DND-41 (cell line): Measurements from ENCODE around the gene DACH2.

ENCODE experiments used
- ATAC-seq: fragments of 200-7000 bp; cut with Tn5 transposase; 3 replicates; pipeline ENCODE4 v1.9.1; 2021; ENCODE audit warnings: low read depth; ENCODE audit not compliant: insufficient read depth
- DNase-seq: peaks from one replicate; pipeline ENCODE4 v3.0.0-alpha.2; 2020
- H2AFZ ChIP-seq: 2 replicates; pipeline ENCODE4 v1.6.0; 2012; ENCODE audit warnings: low read depth, low read length
- H3K27ac ChIP-seq: 2 replicates; pipeline ENCODE4 v1.5.1; 2012; ENCODE audit warnings: low read length, inconsistent platforms
- H3K27me3 ChIP-seq: fragments of 200-600 bp; sonication (generic); 2 replicates; pipeline ENCODE4 v1.6.0; 2012; ENCODE audit warnings: low read length, mild to moderate bottlenecking, inconsistent platforms; ENCODE audit not compliant: insufficient read depth, poor library complexity
- H3K36me3 ChIP-seq: 2 replicates; pipeline ENCODE4 v1.5.1; 2012; ENCODE audit warnings: low read length, inconsistent platforms; ENCODE audit not compliant: insufficient read depth
- H3K4me1 ChIP-seq: 2 replicates; pipeline ENCODE4 v1.5.1; 2012; ENCODE audit warnings: mild to moderate bottlenecking, low read length; ENCODE audit not compliant: insufficient read depth
- H3K4me2 ChIP-seq: 2 replicates; pipeline ENCODE4 v1.6.0; 2012; ENCODE audit warnings: mild to moderate bottlenecking, moderate library complexity, low read length, inconsistent platforms; ENCODE audit not compliant: insufficient read depth
- H3K4me3 ChIP-seq, 2 experiments: fragments of 200-600 bp in 1 of 2; shearing (Covaris generic) in 1 of 2; 2 replicates each; pipeline ENCODE4 v1.5.1; 2012 to 2016; ENCODE audit warnings: inconsistent platforms in 2 of 2, low read length in 2 of 2, mild to moderate bottlenecking in 2 of 2, low read depth in 1 of 2, moderate library complexity in 1 of 2
- H3K79me2 ChIP-seq: 2 replicates; pipeline ENCODE4 v1.6.0; 2012; ENCODE audit warnings: low read length, inconsistent platforms; ENCODE audit not compliant: insufficient read depth
- H3K9ac ChIP-seq: 2 replicates; pipeline ENCODE4 v1.6.0; 2012; ENCODE audit warnings: low read depth, mild to moderate bottlenecking, inconsistent platforms, low read length, moderate library complexity
- H3K9me3 ChIP-seq: 2 replicates; pipeline ENCODE4 v1.5.1; 2012; ENCODE audit warnings: low read length, moderate library complexity, mild to moderate bottlenecking, inconsistent platforms; ENCODE audit not compliant: insufficient read depth, severe bottlenecking
- H4K20me1 ChIP-seq: 2 replicates; pipeline ENCODE4 v1.6.0; 2012; ENCODE audit warnings: low read length; ENCODE audit not compliant: insufficient read depth
- CTCF ChIP-seq: IDR thresholded peaks from 2 replicates; pipeline ENCODE4 v1.5.1; 2012; ENCODE audit warnings: borderline replicate concordance, low read length, moderate library complexity, mild to moderate bottlenecking; ENCODE audit not compliant: poor library complexity, severe bottlenecking; ENCODE audit errors: extremely low read depth
- EZH2 ChIP-seq: IDR thresholded peaks from 3 replicates; pipeline ENCODE4 v1.6.1; 2012; ENCODE audit warnings: borderline replicate concordance, low read depth, mild to moderate bottlenecking, moderate library complexity, low read length, inconsistent platforms; ENCODE audit not compliant: severe bottlenecking

The DACH2 gene

GRCh38 chrX:86215260-86215659 is 67.0 kb downstream of the DACH2 start:
- Histone ChIP-seq H3K4me3 (no peak overlapping the region), H4K20me1 (no peaks in the 10 kb centered on the region), H3K36me3 (no peaks in the 10 kb centered on the region), H3K27me3 (no peaks in the 10 kb centered on the region), H3K9ac (no peak overlapping the region), H2AFZ (no peak overlapping the region), H3K79me2 (no peaks in the 10 kb centered on the region), H3K9me3 (no peaks in the 10 kb centered on the region), H3K4me2 (no peak overlapping the region), H3K4me1 (no peaks in the 10 kb centered on the region), H3K27ac (no peak overlapping the region)
- DNase-seq (no peak), ATAC-seq (no peak)
- TF ChIP-seq CTCF (no peak), EZH2 (no peak)

DNA sequence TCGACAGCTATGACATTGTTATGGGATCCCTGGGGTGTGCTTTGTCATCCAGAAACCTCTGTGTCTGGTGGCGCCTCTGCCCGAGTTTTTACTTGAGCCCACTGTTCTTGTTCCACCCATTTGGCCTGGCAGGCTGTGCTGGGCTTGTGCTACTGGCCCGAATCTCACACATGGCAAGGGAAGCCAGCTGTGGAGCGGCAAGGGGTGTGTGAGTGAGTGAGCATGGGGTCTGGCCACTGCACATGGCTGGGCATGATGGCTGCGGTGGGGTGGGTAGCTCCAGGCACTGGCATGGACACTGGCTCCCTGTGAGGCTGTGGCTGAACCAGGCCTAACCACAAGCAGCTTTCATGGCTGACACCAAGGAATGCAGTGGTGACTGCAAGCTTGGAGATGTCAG is 89.2 kb downstream of the DACH2 start:
- DNase-seq: no peak
- no peak overlapping the region for H2AFZ ChIP-seq

DNA sequence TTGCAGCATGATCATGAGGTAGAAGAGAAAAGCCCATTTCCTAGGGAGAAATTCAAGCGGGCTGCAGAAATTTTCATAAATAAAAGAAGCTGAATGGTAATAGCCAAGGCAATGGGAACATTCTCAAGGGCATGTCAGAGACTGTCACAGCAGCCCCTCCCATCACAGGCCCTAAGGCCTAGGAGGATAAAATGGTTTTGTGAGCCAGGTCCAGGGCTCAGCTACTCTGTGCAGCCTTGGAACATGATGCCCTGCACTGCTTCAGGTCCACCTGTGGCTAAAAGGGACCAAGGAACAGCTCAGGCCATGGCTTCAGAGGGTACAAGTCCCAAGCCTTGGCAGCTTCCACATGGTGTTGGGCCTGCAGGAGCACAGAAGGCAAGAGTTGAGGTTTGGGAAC is 93.3 kb downstream of the DACH2 start:
- Histone ChIP-seq H3K4me2 (no peak overlapping the region), H4K20me1 (no peaks in the 10 kb centered on the region), H3K27ac (no peak overlapping the region), H2AFZ (no peak overlapping the region), H3K9me3 (no peaks in the 10 kb centered on the region), H3K36me3 (no peaks in the 10 kb centered on the region), H3K9ac (no peak overlapping the region), H3K4me1 (no peaks in the 10 kb centered on the region), H3K4me3 (no peak overlapping the region), H3K27me3 (no peaks in the 10 kb centered on the region), H3K79me2 (no peaks in the 10 kb centered on the region)
- TF ChIP-seq EZH2: no peak
- no peak for TF ChIP-seq CTCF
- DNase-seq: no peak
- no peak for ATAC-seq

More for the DNA sequence above, 89.2 kb downstream of the DACH2 start:
- H3K9me3 ChIP-seq: no peaks in the 10 kb centered on the region
- H3K4me1 ChIP-seq: no peaks in the 10 kb centered on the region
- H3K9ac ChIP-seq: no peak overlapping the region
- no peak overlapping the region for H3K4me3 ChIP-seq
- H3K27ac ChIP-seq: no peak overlapping the region
- H3K4me2 ChIP-seq: no peak overlapping the region
- no peaks in the 10 kb centered on the region for H3K27me3 ChIP-seq
- no peaks in the 10 kb centered on the region for H3K36me3 ChIP-seq
- no peaks in the 10 kb centered on the region for H3K79me2 ChIP-seq
- no peak for TF ChIP-seq CTCF
- TF ChIP-seq EZH2: no peak
- no peak for ATAC-seq
- H4K20me1 ChIP-seq: no peaks in the 10 kb centered on the region

- Histone ChIP-seq H3K9me3 (no peaks in the 10 kb centered on the region), H3K4me3 (no peak overlapping the region), H3K9ac (no peak overlapping the region), H3K27ac (no peak overlapping the region), H3K4me1 (no peaks in the 10 kb centered on the region), H3K27me3 (no peaks in the 10 kb centered on the region), H3K79me2 (no peaks in the 10 kb centered on the region), H4K20me1 (no peaks in the 10 kb centered on the region), H2AFZ (no peak overlapping the region), H3K36me3 (no peaks in the 10 kb centered on the region), H3K4me2 (no peak overlapping the region)
- no peak for ATAC-seq
- DNase-seq: no peak
- TF ChIP-seq CTCF: no peak
- TF ChIP-seq EZH2: no peak
Measured at GRCh38 chrX:86263526-86263925, 115.3 kb downstream of the DACH2 start.
